ENCODE data around the gene CHST12.

The CHST12 gene

DNA sequence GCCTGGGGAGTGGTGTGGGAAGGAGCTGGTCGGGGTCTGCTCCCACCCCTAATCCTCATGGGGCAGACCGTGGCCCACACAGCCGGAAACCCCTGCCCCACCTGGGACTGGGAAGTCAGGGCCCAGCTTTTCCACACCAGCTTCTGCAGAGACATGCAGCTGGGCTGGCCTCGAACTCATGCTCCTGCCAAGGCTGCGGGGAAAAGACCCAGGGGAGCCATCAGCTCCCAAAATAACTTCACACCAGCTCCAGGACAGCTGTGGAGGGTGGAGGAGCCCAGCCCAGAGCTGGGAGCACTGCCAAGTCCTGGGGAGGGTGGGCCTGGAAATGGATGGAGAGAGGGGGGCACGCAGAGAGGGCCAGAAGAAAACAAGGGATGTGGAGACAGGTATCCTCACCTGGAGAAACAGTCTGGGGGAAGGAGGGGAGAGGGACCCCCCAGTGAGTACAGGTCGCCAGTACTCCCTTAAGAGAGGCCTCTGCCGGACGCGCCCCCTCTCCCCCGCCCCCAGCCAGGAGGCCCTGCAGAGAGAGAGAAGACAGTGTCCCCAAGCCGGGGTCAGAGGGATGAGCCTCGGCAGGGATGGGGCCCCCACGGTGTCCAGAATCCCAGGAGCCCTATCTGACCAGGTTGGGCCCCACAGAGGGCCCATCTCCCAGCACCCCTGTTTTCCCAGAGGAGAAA lies 84.3 kb downstream of the CHST12 start:
- Mint-ChIP-seq H3K9me3 (peaks cover 11% of the 10 kb centered on the region), H3K27me3 (peaks cover 23% of the 10 kb centered on the region), H3K27ac (no peak overlapping the region), H3K4me3 (no peak overlapping the region), H3K4me1 (peaks cover 19% of the 10 kb centered on the region), H3K36me3 (peaks cover 10% of the 10 kb centered on the region)
- ATAC-seq (ENCODE audit: low read depth) (no peak), DNase-seq (ENCODE audit: low spot score in 2 of 2) (no peak)

DNA sequence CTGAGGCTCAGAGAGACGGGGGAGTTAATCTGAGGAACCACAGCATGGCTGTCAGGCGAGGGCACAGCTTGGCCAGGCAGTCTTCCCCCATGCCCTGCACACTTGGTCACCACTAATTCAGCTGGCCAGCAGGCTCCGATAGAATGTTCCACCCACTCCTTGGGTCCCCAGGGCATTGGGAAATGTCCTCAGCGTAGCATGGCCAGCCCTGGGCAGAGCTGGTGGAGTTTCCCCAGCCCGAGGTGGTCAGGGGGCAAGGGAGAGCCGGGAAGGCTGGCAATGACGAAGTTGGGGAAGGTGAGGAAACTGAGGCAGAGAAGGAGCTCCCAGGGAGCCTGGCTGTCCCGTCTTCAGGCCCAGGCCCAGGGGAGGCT lies 84.8 kb downstream of the CHST12 start:
- DNase-seq (ENCODE audit: low spot score in 2 of 2), result no peak
- Mint-ChIP-seq H3K4me1 (peaks cover 19% of the 10 kb centered on the region), H3K4me3 (no peak overlapping the region), H3K27ac (no peak overlapping the region), H3K9me3 (peaks cover 11% of the 10 kb centered on the region), H3K36me3 (peaks cover 6% of the 10 kb centered on the region), H3K27me3 (peaks cover 23% of the 10 kb centered on the region)
- ATAC-seq (ENCODE audit: low read depth), result no peak

DNA sequence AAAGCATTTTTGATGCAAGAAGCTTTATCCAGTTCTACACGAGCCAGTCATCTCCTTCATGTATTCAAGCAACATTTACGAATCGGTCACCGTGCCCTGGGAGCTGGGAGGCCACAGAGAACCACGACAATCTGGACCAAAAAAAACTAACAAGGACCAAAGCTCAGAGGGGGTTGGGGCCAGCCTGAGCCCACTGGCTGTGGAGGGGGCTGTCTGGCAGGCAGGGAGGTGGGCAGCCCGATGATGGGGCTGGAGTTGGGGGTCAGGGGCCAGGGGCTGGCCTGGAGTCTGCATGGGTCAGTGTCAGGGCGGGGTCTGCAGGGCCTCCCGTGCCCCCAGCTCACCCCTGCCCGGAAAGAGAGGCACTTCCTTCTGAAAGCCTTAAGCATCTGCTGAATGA lies 85.3 kb downstream of the CHST12 start:
- H3K9me3 Mint-ChIP-seq, result peaks cover 11% of the 10 kb centered on the region
- peaks cover 26% of the 10 kb centered on the region for H3K27me3 Mint-ChIP-seq
- H3K36me3 Mint-ChIP-seq, result peaks cover 6% of the 10 kb centered on the region
- no peak for ATAC-seq (ENCODE audit: low read depth)
- no peak overlapping the region for H3K27ac Mint-ChIP-seq
- H3K4me1 Mint-ChIP-seq, result peaks cover 22% of the 10 kb centered on the region
- no peak for DNase-seq (ENCODE audit: low spot score in 2 of 2)
- H3K4me3 Mint-ChIP-seq, result no peak overlapping the region

DNA sequence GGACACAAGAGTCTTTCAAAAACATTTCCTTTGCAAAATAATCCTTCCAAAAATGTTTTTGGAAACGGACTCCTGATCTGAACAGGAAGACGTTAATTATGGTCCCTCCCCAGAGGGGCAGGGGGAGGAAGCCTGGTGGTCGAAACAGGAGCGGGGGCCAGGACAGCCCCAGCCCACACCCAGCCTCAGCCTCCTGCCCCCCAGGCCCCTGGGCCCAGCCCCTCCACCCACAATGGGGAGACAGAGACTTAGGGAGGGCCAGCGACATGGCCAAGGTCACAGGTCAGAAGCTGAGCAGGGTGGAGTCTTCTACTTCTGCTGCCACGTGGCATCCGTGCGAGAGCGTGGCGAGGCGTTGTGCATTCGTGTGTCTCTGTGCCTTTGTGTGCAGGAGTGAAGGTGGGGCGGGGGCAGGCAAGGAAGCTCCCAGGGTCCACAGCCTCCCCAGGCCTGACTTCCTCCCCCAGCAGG lies 86.8 kb downstream of the CHST12 start:
- H3K36me3 Mint-ChIP-seq, result peaks cover 6% of the 10 kb centered on the region
- DNase-seq (ENCODE audit: low spot score in 2 of 2), result no peak
- no peak for ATAC-seq (ENCODE audit: low read depth)
- H3K27ac Mint-ChIP-seq, result no peak overlapping the region
- peaks cover 29% of the 10 kb centered on the region for H3K27me3 Mint-ChIP-seq
- peaks cover 25% of the 10 kb centered on the region for H3K4me1 Mint-ChIP-seq
- peaks cover 11% of the 10 kb centered on the region for H3K9me3 Mint-ChIP-seq
- H3K4me3 Mint-ChIP-seq, result no peak overlapping the region

- Mint-ChIP-seq H3K27me3 (peaks cover 37% of the 10 kb centered on the region), H3K27ac (no peak overlapping the region), H3K36me3 (peaks cover 6% of the 10 kb centered on the region), H3K9me3 (peaks cover 11% of the 10 kb centered on the region), H3K4me3 (no peak overlapping the region), H3K4me1 (peaks cover 27% of the 10 kb centered on the region)
- DNase-seq (ENCODE audit: low spot score in 2 of 2) (no peak), ATAC-seq (ENCODE audit: low read depth) (no peak)
Observed at GRCh38 chr7:2492038-2492437, 88.6 kb downstream of the CHST12 start.

GRCh38 chr7:2493205-2494164 lies 90.1 kb downstream of the CHST12 start:
- Mint-ChIP-seq H3K9me3 (peaks cover 11% of the 10 kb centered on the region), H3K27ac (no peak overlapping the region), H3K4me1 (peaks cover 33% of the 10 kb centered on the region), H3K4me3 (no peak overlapping the region), H3K27me3 (peaks cover 32% of the 10 kb centered on the region), H3K36me3 (peaks cover 4% of the 10 kb centered on the region)
- ATAC-seq (ENCODE audit: low read depth) (no peak), DNase-seq (ENCODE audit: low spot score in 2 of 2) (no peak)

- ATAC-seq (ENCODE audit: low read depth) (no peak), DNase-seq (ENCODE audit: low spot score in 2 of 2) (no peak)
- Mint-ChIP-seq H3K27me3 (peaks cover 32% of the 10 kb centered on the region), H3K36me3 (peaks cover 4% of the 10 kb centered on the region), H3K4me1 (peaks cover 29% of the 10 kb centered on the region), H3K9me3 (peaks cover 11% of the 10 kb centered on the region), H3K4me3 (no peak overlapping the region), H3K27ac (no peak overlapping the region)
Observed at GRCh38 chr7:2494191-2495130, 91.0 kb downstream of the CHST12 start.

- Mint-ChIP-seq H3K4me3 (no peak overlapping the region), H3K27me3 (peaks cover 32% of the 10 kb centered on the region), H3K27ac (no peak overlapping the region), H3K9me3 (peaks cover 11% of the 10 kb centered on the region), H3K36me3 (peaks cover 4% of the 10 kb centered on the region), H3K4me1 (peaks cover 32% of the 10 kb centered on the region)
- DNase-seq (ENCODE audit: low spot score in 2 of 2), result no peak
- ATAC-seq (ENCODE audit: low read depth), result no peak
Observed at GRCh38 chr7:2495418-2496299, 92.2 kb downstream of the CHST12 start.

DNA sequence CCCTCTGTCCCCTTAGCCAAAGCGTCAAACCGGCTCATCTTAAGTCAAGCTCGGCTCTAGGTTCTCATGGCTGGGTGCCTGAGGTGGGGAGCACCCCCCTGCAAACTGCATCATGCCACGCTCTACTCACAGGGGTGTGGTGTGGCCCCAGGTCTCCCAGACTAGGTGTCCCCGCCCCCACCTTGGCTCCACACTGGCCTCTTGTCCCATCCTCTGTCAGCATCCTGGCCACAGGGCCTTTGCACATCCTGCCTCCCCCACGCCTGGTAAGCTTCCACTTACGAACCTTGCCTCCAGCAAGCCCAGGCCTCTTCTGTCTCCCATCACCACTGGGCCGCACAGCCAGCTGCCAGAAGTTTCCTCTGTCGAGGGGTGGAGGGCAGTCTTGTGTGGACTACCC lies 93.0 kb downstream of the CHST12 start:
- no peak overlapping the region for H3K27ac Mint-ChIP-seq
- peaks cover 3% of the 10 kb centered on the region for H3K36me3 Mint-ChIP-seq
- peaks cover 7% of the 10 kb centered on the region for H3K9me3 Mint-ChIP-seq
- DNase-seq (ENCODE audit: low spot score in 2 of 2), result no peak
- ATAC-seq (ENCODE audit: low read depth), result no peak
- peaks cover 25% of the 10 kb centered on the region for H3K27me3 Mint-ChIP-seq
- no peak overlapping the region for H3K4me3 Mint-ChIP-seq
- H3K4me1 Mint-ChIP-seq, result peaks cover 26% of the 10 kb centered on the region

DNA sequence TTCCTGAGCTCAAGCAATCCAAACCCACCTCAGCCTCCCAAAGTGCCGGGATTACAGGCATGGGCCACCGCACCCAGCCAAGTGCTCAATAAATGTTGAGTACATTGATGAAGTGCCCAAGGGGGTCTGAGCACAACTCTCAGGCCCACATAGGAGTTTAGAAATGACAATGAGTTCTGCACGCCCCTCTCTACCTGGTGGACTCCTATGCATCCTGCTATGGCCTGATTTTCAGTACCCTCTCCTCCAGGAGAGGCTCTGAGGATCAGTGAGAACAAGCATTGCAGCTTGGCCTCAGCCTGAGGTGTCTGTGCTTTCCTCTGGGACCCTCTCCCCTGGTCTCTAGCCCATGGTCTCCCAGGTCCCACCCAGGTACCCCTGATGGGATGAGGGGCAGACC lies 93.7 kb downstream of the CHST12 start:
- Mint-ChIP-seq H3K9me3 (peaks cover 2% of the 10 kb centered on the region), H3K36me3 (peaks cover 1% of the 10 kb centered on the region), H3K4me1 (peaks cover 19% of the 10 kb centered on the region), H3K4me3 (no peak overlapping the region), H3K27me3 (peaks cover 18% of the 10 kb centered on the region), H3K27ac (no peak overlapping the region)
- ATAC-seq (ENCODE audit: low read depth) (no peak), DNase-seq (ENCODE audit: low spot score in 2 of 2) (no peak)

GRCh38 chr7:2497500-2498336 lies 94.3 kb downstream of the CHST12 start:
- peaks cover 18% of the 10 kb centered on the region for H3K4me1 Mint-ChIP-seq
- peaks cover 15% of the 10 kb centered on the region for H3K27me3 Mint-ChIP-seq
- DNase-seq (ENCODE audit: low spot score in 2 of 2) (no peak), ATAC-seq (ENCODE audit: low read depth) (peak; percentile 27)
- no peaks in the 10 kb centered on the region for H3K9me3 Mint-ChIP-seq
- no peak overlapping the region for H3K27ac Mint-ChIP-seq
- no peak overlapping the region for H3K4me3 Mint-ChIP-seq
- H3K36me3 Mint-ChIP-seq, result no peaks in the 10 kb centered on the region
